Esophagus squamous epithelium (tissue), 5 donors: ENCODE results near the gene GCC2. TPM values are rescaled to one million over a fixed set of nuclear protein-coding genes. Genes with fewer than 3 reads are reported as not detected.
"Not testable (repeated sequence)": the region's sequence is repeated elsewhere in the genome, so short reads cannot be mapped to it uniquely, and the experiment has no call there.

Experiments used
- DNase-seq: peaks from one replicate; lab custom pipeline; 2025; lab: John Stamatoyannopoulos, UW
- H3K27ac ChIP-seq, 4 donors: fragments of 200-600 bp; sonication (generic); one replicate each; pipeline ENCODE4 v1.5.1; 2016 to 2019; ENCODE audit warnings: mild to moderate bottlenecking in 1 of 4
- H3K27me3 ChIP-seq, 4 donors: fragments of 200-600 bp; sonication (generic); 1 replicate in 3 of 4; 2 replicates in 1 of 4; pipeline versions ENCODE4 v1.5.1 to v1.6.0; 2017 to 2021; ENCODE audit warnings: antibody characterized with exemption in 1 of 4
- H3K36me3 ChIP-seq, 3 donors: fragments of 200-600 bp; sonication (generic); one replicate each; pipeline ENCODE4 v1.5.1; 2016 to 2019
- H3K4me1 ChIP-seq, 3 donors: fragments of 200-600 bp; sonication (generic); one replicate each; pipeline ENCODE4 v1.5.1; 2017 to 2019
- H3K4me3 ChIP-seq, 4 donors: fragments of 200-600 bp; sonication (generic); 1 replicate in 3 of 4; 2 replicates in 1 of 4; pipeline ENCODE4 v1.5.1; 2016 to 2019; ENCODE audit warnings: mild to moderate bottlenecking in 2 of 4, moderate library complexity in 1 of 4
- H3K9me3 ChIP-seq, 3 donors: fragments of 200-600 bp; sonication (generic); one replicate each; pipeline ENCODE4 v1.5.1; 2016 to 2019
- CTCF ChIP-seq, 6 experiments: fragments of 450-650 bp in 4 of 6; fragments of 200-600 bp in 2 of 6; sonication (generic) in 2 of 6; IDR thresholded peaks; one replicate each; pipeline ENCODE4 v1.5.1; 2016 to 2019; ENCODE audit warnings: antibody characterized with exemption in 6 of 6, mild to moderate bottlenecking in 4 of 6, moderate library complexity in 4 of 6
- POLR2A ChIP-seq, 4 donors: fragments of 450-650 bp; IDR thresholded peaks; one replicate each; pipeline ENCODE4 v1.6.1; 2017; ENCODE audit warnings: antibody characterized with exemption in 4 of 4, mild to moderate bottlenecking in 4 of 4, moderate library complexity in 3 of 4
- WGBS, 2 donors: methylation state at CpG; one replicate each; pipeline ENCODE4 v1.1.5; 2018; 5-methylcytosine and 5-hydroxymethylcytosine counted together
- intact Hi-C: fragments of 100-400 bp; cut with DNase I; formaldehyde crosslinking; loops from one replicate; pipeline ENCODE4 v1.15.0; 2022
- total RNA-seq, 4 donors: library from RNA; depleted of rRNA; stranded (reverse); fragments of >200 nt; gene quantifications; one replicate each; pipeline ENCODE4 v1.1.0, GENCODE V29; 2016
- donor health status: DM: yes; HTN: yes; CAD: no.

The GCC2 gene
- total RNA-seq, 4 donors from 2014 or later: 11.0 to 31.9 (median 13.7) TPM

GRCh38 chr2:108449410-108450130 is 564 bp downstream of the GCC2 start:
- H3K36me3 ChIP-seq: peaks cover 5 to 40% (median 8%) of the 10 kb centered on the region in 3 donors
- no peaks in the 10 kb centered on the region for H3K27me3 ChIP-seq
- H3K4me1 ChIP-seq: peaks cover 0 to 21% (median 0%) of the 10 kb centered on the region in 3 donors
- TF ChIP-seq POLR2A (IDR thresholded peaks at IDR 0.05) (no peak), CTCF (IDR thresholded peaks at IDR 0.05) (no peak)
- WGBS, 2 donors: 1% methylated on average over 20 of the region's 20 CpGs
- H3K4me3 ChIP-seq: peak overlapping the region; percentile 73 to 93 (median 93)
- intact Hi-C loops: no loop called here
- DNase-seq: no peak
- H3K27ac ChIP-seq: peak overlapping the region; percentile 91 to 94 (median 92)
- H3K9me3 ChIP-seq: no peaks in the 10 kb centered on the region

GRCh38 chr2:108450863-108451262 is 1.9 kb downstream of the GCC2 start:
- Histone ChIP-seq H3K27me3 (no peaks in the 10 kb centered on the region), H3K4me3 (no peak overlapping the region), H3K27ac (no peak overlapping the region), H3K36me3 (peaks cover 5 to 53% (median 8%) of the 10 kb centered on the region in 3 donors), H3K9me3 (no peaks in the 10 kb centered on the region), H3K4me1 (peaks cover 0 to 21% (median 0%) of the 10 kb centered on the region in 3 donors)
- intact Hi-C loops: no loop called here
- DNase-seq: no peak
- TF ChIP-seq POLR2A (IDR thresholded peaks at IDR 0.05) (no peak), CTCF (IDR thresholded peaks at IDR 0.05) (no peak)
- WGBS, 2 donors: 77 to 81% methylated on average over 2 to 3 of the region's 3 CpGs

- no peak overlapping the region for H3K27ac ChIP-seq
- no peak for DNase-seq
- TF ChIP-seq CTCF (IDR thresholded peaks at IDR 0.05) (no peak), POLR2A (IDR thresholded peaks at IDR 0.05) (no peak)
- peaks cover 0 to 21% (median 0%) of the 10 kb centered on the region in 3 donors for H3K4me1 ChIP-seq
- 78 to 93% methylated on average over 4 of the region's 4 CpGs for WGBS, 2 donors
- no peaks in the 10 kb centered on the region for H3K9me3 ChIP-seq
- H3K27me3 ChIP-seq: no peaks in the 10 kb centered on the region
- H3K4me3 ChIP-seq: no peak overlapping the region
- H3K36me3 ChIP-seq: peaks cover 5 to 64% (median 8%) of the 10 kb centered on the region in 3 donors
- intact Hi-C loops: no loop called here
Measured at GRCh38 chr2:108451976-108452375, 3.0 kb downstream of the GCC2 start.

- H3K27ac ChIP-seq, H3K4me3 ChIP-seq, H3K27me3 ChIP-seq, DNase-seq, intact Hi-C loops: not testable (repeated sequence)
- H3K4me1 ChIP-seq: peaks cover 0 to 15% (median 0%) of the 10 kb centered on the region in 3 donors
- peaks cover 5 to 80% (median 8%) of the 10 kb centered on the region in 3 donors for H3K36me3 ChIP-seq
- WGBS, 2 donors: 95 to 99% methylated on average over 3 to 4 of the region's 4 CpGs
- peaks cover 0 to 11% (median 0%) of the 10 kb centered on the region in 3 donors for H3K9me3 ChIP-seq
Measured at GRCh38 chr2:108453530-108453929, 4.5 kb downstream of the GCC2 start.

- Histone ChIP-seq H3K4me3 (no peak overlapping the region), H3K27ac (no peak overlapping the region), H3K36me3 (peaks cover 5 to 89% (median 8%) of the 10 kb centered on the region in 3 donors), H3K4me1 (peaks cover 0 to 14% (median 0%) of the 10 kb centered on the region in 3 donors), H3K9me3 (peaks cover 0 to 12% (median 0%) of the 10 kb centered on the region in 3 donors), H3K27me3 (no peaks in the 10 kb centered on the region)
- intact Hi-C loops: no loop called here
- DNase-seq: no peak
- TF ChIP-seq CTCF (IDR thresholded peaks at IDR 0.05): no peak
- TF ChIP-seq POLR2A (IDR thresholded peaks at IDR 0.05): no peak
- 90 to 93% methylated on average over 2 of the region's 2 CpGs for WGBS, 2 donors
Measured at GRCh38 chr2:108454440-108454839, 5.4 kb downstream of the GCC2 start.
